H1 (cell line): ENCODE data around the gene KAT2A.

ENCODE experiments used
- BACH1 ChIP-seq: IDR thresholded peaks from 2 replicates; pipeline ENCODE4 v1.6.1; 2012; ENCODE audit warnings: low read length, improper control_type of control experiment
- CEBPB ChIP-seq: IDR thresholded peaks from 2 replicates; pipeline ENCODE4 v1.6.1; 2012; ENCODE audit warnings: low read depth, low read length
- CTCF ChIP-seq, 3 experiments: IDR thresholded peaks; 1 replicate in 2 of 3; 2 replicates in 1 of 3; pipeline versions ENCODE4 v1.5.1 to v1.6.1; 2011; ENCODE audit warnings: low read length in 3 of 3, mild to moderate bottlenecking in 3 of 3, inconsistent platforms in 2 of 3, low read depth in 1 of 3, moderate library complexity in 1 of 3; ENCODE audit not compliant: insufficient read depth in 1 of 3; ENCODE audit errors: control extremely low read depth in 1 of 3
- EZH2 ChIP-seq: fragments of 200-600 bp; sonication (generic); IDR thresholded peaks from 2 replicates; pipeline ENCODE4 v1.7.1; 2012; ENCODE audit warnings: low read depth, mild to moderate bottlenecking, moderate library complexity, low read length, inconsistent platforms; ENCODE audit not compliant: severe bottlenecking
- FOSL1 ChIP-seq: IDR thresholded peaks from 2 replicates; pipeline ENCODE4 v1.6.1; 2011; ENCODE audit warnings: mild to moderate bottlenecking, low read depth, low read length, moderate library complexity; ENCODE audit not compliant: insufficient read depth
- HDAC6 ChIP-seq: IDR thresholded peaks from one replicate; pipeline ENCODE4 v1.7.1; 2012; ENCODE audit warnings: low read depth, mild to moderate bottlenecking, inconsistent platforms, low read length, moderate library complexity
- MAFK ChIP-seq: IDR thresholded peaks from 2 replicates; pipeline ENCODE4 v1.6.1; 2012; ENCODE audit warnings: low read depth, mild to moderate bottlenecking, improper control_type of control experiment, low read length
- POLR2A ChIP-seq, 2 experiments: IDR thresholded peaks; 1 replicate in 1 of 2; 2 replicates in 1 of 2; pipeline ENCODE4 v1.6.1; 2011; ENCODE audit warnings: low read depth in 2 of 2, low read length in 2 of 2, mild to moderate bottlenecking in 2 of 2; ENCODE audit errors: control extremely low read depth in 1 of 2
- POLR2AphosphoS5 ChIP-seq: IDR thresholded peaks from 2 replicates; pipeline ENCODE4 v1.6.1; 2011; ENCODE audit warnings: low read depth, low read length
- RBBP5 ChIP-seq: IDR thresholded peaks from 2 replicates; pipeline ENCODE4 v1.7.1; 2012; ENCODE audit warnings: low read depth, mild to moderate bottlenecking, inconsistent platforms, low read length, moderate library complexity, borderline replicate concordance
- RNF2 ChIP-seq: fragments of 200-900, 300-1000 bp; sonication (generic); IDR thresholded peaks from 2 replicates; pipeline ENCODE4 v1.7.1; 2016; ENCODE audit warnings: borderline replicate concordance, low read depth, mild to moderate bottlenecking, antibody characterized with exemption, low read length; ENCODE audit not compliant: poor library complexity, severe bottlenecking; ENCODE audit errors: missing control alignments
- SP1 ChIP-seq: IDR thresholded peaks from 2 replicates; pipeline ENCODE4 v1.6.1; 2011; ENCODE audit warnings: low read depth, low read length
- TBP ChIP-seq: IDR thresholded peaks from 2 replicates; pipeline ENCODE4 v1.6.1; 2011; ENCODE audit warnings: low read depth, low read length, improper control_type of control experiment
- USF2 ChIP-seq: IDR thresholded peaks from 2 replicates; pipeline ENCODE4 v1.6.1; 2011; ENCODE audit warnings: low read length, improper control_type of control experiment

GRCh38 chr17:42159796-42160530 lies 38.8 kb upstream of the KAT2A start:
- no peak for TF ChIP-seq POLR2A (IDR thresholded peaks at IDR 0.05; ENCODE audit: control extremely low read depth in 1 of 2, low read depth in 2 of 2, low read length in 2 of 2)
- no peak for TF ChIP-seq RNF2
- TF ChIP-seq MAFK, result no peak
- TF ChIP-seq CTCF (IDR thresholded peaks at IDR 0.05; ENCODE audit: control extremely low read depth in 1 of 3, insufficient read depth in 1 of 3, low read depth in 1 of 3, low read length in 3 of 3), result no peak
- no peak for TF ChIP-seq POLR2AphosphoS5
- no peak for TF ChIP-seq TBP
- no peak for TF ChIP-seq SP1
- TF ChIP-seq EZH2, result no peak
- TF ChIP-seq BACH1, result no peak
- no peak for TF ChIP-seq HDAC6
- TF ChIP-seq FOSL1, result no peak
- no peak for TF ChIP-seq RBBP5
- TF ChIP-seq CEBPB, result no peak
- no peak for TF ChIP-seq USF2
